Loucy (cell line): Measurements from ENCODE around the gene SND1.

Experiments used
- H2AFZ ChIP-seq: fragments of 200-600 bp; sonication (generic); 2 replicates; pipeline ENCODE4 v1.6.0; 2016; ENCODE audit warnings: antibody characterized with exemption, mild to moderate bottlenecking, low read length, moderate library complexity
- H3F3A ChIP-seq: fragments of 200-600 bp; 2 replicates; pipeline ENCODE4 v1.6.0; 2016; ENCODE audit warnings: antibody characterized with exemption, low read depth, mild to moderate bottlenecking
- H3K27me3 ChIP-seq: fragments of 200-600 bp; sonication (generic); 2 replicates; pipeline ENCODE4 v1.6.1; 2014; ENCODE audit warnings: low read length, mild to moderate bottlenecking; ENCODE audit not compliant: insufficient read depth, poor library complexity, severe bottlenecking
- H3K36me3 ChIP-seq: fragments of 200-600 bp; sonication (generic); 2 replicates; pipeline ENCODE4 v1.6.1; 2016; ENCODE audit warnings: low read length; ENCODE audit not compliant: insufficient read depth
- H3K4me1 ChIP-seq: fragments of 200-600 bp; sonication (generic); 2 replicates; pipeline ENCODE4 v1.5.1; 2014; ENCODE audit warnings: low read length, mild to moderate bottlenecking; ENCODE audit not compliant: insufficient read depth, poor library complexity, severe bottlenecking
- H3K4me2 ChIP-seq: fragments of 200-600 bp; sonication (generic); 2 replicates; pipeline ENCODE4 v1.6.0; 2014; ENCODE audit warnings: antibody characterized with exemption, low read length, low read depth, mild to moderate bottlenecking; ENCODE audit not compliant: poor library complexity, severe bottlenecking
- H3K4me3 ChIP-seq: fragments of 200-600 bp; sonication (generic); 2 replicates; pipeline ENCODE4 v1.5.1; 2014; ENCODE audit warnings: low read length, mild to moderate bottlenecking, mixed read lengths; ENCODE audit not compliant: poor library complexity, severe bottlenecking
- H3K79me2 ChIP-seq: fragments of 200-600 bp; sonication (generic); 2 replicates; pipeline ENCODE4 v1.6.1; 2014; ENCODE audit warnings: low read length; ENCODE audit not compliant: insufficient read depth
- H3K9ac ChIP-seq: fragments of 200-600 bp; sonication (generic); 2 replicates; pipeline ENCODE4 v1.6.0; 2014; ENCODE audit warnings: mild to moderate bottlenecking, low read depth, low read length, moderate library complexity; ENCODE audit not compliant: poor library complexity, severe bottlenecking
- H3K9me2 ChIP-seq: fragments of 200-600 bp; sonication (generic); replicated peaks from 2 replicates; pipeline ENCODE4 v1.6.1; 2016; ENCODE audit warnings: low read depth, low read length, mixed read lengths
- H3K9me3 ChIP-seq: fragments of 200-600 bp; sonication (generic); 2 replicates; pipeline ENCODE4 v1.6.1; 2014; ENCODE audit warnings: mild to moderate bottlenecking, antibody characterized with exemption, low read length, low read depth; ENCODE audit not compliant: insufficient read depth
- H4K20me1 ChIP-seq: fragments of 200-600 bp; sonication (generic); 2 replicates; pipeline ENCODE4 v1.6.0; 2014; ENCODE audit warnings: antibody characterized with exemption, low read length, mild to moderate bottlenecking; ENCODE audit not compliant: insufficient read depth, poor library complexity, severe bottlenecking
- EZH2phosphoT487 ChIP-seq: fragments of 200-600 bp; IDR thresholded peaks from 2 replicates; pipeline ENCODE4 v1.6.1; 2018; ENCODE audit warnings: antibody characterized with exemption, mild to moderate bottlenecking, moderate library complexity, borderline replicate concordance
- TF ChIP-seq, protein P1 (sequence below): fragments of 200-600 bp; sonication (generic); conservative IDR thresholded peaks from 2 replicates; pipeline ENCODE4 v1.5.1; 2014; ENCODE audit warnings: mild to moderate bottlenecking, antibody characterized with exemption, low read length

Gene SND1

DNA sequence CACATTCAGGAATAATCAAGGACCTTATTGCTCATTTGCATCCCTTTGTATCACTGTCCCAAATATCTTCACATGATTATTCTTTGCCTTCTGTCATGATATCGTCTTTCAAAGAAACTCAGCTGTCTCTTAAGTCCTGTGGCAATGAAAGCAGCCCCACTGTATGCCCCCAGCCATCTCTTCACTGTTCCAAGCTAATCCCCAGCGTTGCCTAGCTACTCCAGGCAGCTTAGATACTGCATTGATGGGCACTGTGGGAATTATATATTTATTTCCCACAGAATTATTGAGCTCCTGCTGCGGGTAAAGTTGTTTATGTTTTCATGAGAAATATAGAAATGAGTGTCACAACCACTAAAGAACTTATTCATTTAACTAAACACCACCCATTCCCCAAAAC is 38.8 kb downstream of the SND1 start:
- H2AFZ ChIP-seq: no peak overlapping the region
- no peaks in the 10 kb centered on the region for H3K9me3 ChIP-seq
- TF ChIP-seq EZH2phosphoT487: no peak
- TF ChIP-seq, protein P1, sequence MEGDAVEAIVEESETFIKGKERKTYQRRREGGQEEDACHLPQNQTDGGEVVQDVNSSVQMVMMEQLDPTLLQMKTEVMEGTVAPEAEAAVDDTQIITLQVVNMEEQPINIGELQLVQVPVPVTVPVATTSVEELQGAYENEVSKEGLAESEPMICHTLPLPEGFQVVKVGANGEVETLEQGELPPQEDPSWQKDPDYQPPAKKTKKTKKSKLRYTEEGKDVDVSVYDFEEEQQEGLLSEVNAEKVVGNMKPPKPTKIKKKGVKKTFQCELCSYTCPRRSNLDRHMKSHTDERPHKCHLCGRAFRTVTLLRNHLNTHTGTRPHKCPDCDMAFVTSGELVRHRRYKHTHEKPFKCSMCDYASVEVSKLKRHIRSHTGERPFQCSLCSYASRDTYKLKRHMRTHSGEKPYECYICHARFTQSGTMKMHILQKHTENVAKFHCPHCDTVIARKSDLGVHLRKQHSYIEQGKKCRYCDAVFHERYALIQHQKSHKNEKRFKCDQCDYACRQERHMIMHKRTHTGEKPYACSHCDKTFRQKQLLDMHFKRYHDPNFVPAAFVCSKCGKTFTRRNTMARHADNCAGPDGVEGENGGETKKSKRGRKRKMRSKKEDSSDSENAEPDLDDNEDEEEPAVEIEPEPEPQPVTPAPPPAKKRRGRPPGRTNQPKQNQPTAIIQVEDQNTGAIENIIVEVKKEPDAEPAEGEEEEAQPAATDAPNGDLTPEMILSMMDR: no peak
- no peaks in the 10 kb centered on the region for H3F3A ChIP-seq
- H4K20me1 ChIP-seq: peaks cover under 1% of the 10 kb centered on the region
- no peaks in the 10 kb centered on the region for H3K27me3 ChIP-seq
- H3K36me3 ChIP-seq: peaks cover 85% of the 10 kb centered on the region; the same call in 1 of the 2 replicates
- peaks cover 24% of the 10 kb centered on the region for H3K79me2 ChIP-seq
- no peaks in the 10 kb centered on the region for H3K4me1 ChIP-seq
- no peak overlapping the region for H3K9ac ChIP-seq
- no peak overlapping the region for H3K4me2 ChIP-seq
- H3K4me3 ChIP-seq: no peak overlapping the region
- no peaks in the 10 kb centered on the region for H3K9me2 ChIP-seq

- Histone ChIP-seq H3F3A (no peaks in the 10 kb centered on the region), H3K4me2 (no peak overlapping the region), H3K9me2 (no peaks in the 10 kb centered on the region), H3K79me2 (peaks cover 21% of the 10 kb centered on the region), H2AFZ (no peak overlapping the region), H3K36me3 (peaks cover 86% of the 10 kb centered on the region; the same call in 1 of the 2 replicates), H3K9ac (no peak overlapping the region), H3K4me3 (no peak overlapping the region), H3K27me3 (no peaks in the 10 kb centered on the region), H4K20me1 (no peaks in the 10 kb centered on the region), H3K4me1 (no peaks in the 10 kb centered on the region), H3K9me3 (no peaks in the 10 kb centered on the region)
- TF ChIP-seq, protein P1: no peak
- TF ChIP-seq EZH2phosphoT487: no peak
Observed at GRCh38 chr7:127692200-127692599, 40.2 kb downstream of the SND1 start.

DNA sequence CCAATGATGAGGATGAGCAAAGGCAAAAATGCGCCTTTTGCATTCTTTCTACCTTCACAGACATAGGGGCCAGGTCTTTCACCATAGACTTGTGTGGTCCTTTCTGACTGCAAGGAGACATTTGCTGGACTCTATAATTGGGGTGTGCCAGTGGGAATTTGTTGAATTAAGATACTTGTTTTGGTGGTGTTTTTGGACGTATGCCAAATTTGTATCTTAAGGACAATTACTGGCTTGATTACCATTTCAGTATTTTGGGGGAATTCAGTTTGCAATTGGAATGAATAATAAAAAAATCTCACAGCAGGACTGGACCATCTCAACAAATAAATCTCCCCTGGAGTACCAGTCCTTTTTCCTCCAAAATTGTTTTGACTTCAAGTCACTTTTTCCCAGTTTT is 47.9 kb downstream of the SND1 start:
- no peaks in the 10 kb centered on the region for H3K9me2 ChIP-seq
- H3K36me3 ChIP-seq: peaks cover 98% of the 10 kb centered on the region
- TF ChIP-seq EZH2phosphoT487: no peak
- TF ChIP-seq, protein P1: no peak
- no peaks in the 10 kb centered on the region for H3F3A ChIP-seq
- no peaks in the 10 kb centered on the region for H3K9me3 ChIP-seq
- H3K4me2 ChIP-seq: no peak overlapping the region
- no peaks in the 10 kb centered on the region for H3K4me1 ChIP-seq
- H3K4me3 ChIP-seq: no peak overlapping the region
- no peaks in the 10 kb centered on the region for H3K27me3 ChIP-seq
- H3K9ac ChIP-seq: no peak overlapping the region
- peaks cover 11% of the 10 kb centered on the region; the same call in 1 of the 2 replicates for H3K79me2 ChIP-seq
- H4K20me1 ChIP-seq: peaks cover 2% of the 10 kb centered on the region
- H2AFZ ChIP-seq: no peak overlapping the region
